GM23338 (cell line): ENCODE measurements around the gene FYN. TPM values are rescaled to one million over a fixed set of nuclear protein-coding genes. Genes with fewer than 3 reads are reported as not detected.

ENCODE experiments used
- ATAC-seq: fragments of 200-7000 bp; cut with Tn5 transposase; 3 replicates; pipeline ENCODE4 v1.9.1; 2020
- DNase-seq: peaks from one replicate; pipeline ENCODE4 v3.0.0-alpha.2; 2015; ENCODE audit warnings: low spot score
- H2AFZ ChIP-seq: fragments of 200-600 bp; sonication (generic); 2 replicates; pipeline ENCODE4 v1.8.0; 2016; ENCODE audit warnings: antibody characterized with exemption, mild to moderate bottlenecking, moderate library complexity
- H3F3A ChIP-seq: fragments of 200-600 bp; sonication (generic); replicated peaks from 2 replicates; pipeline ENCODE4 v1.8.0; 2017; ENCODE audit warnings: antibody characterized with exemption, mixed run types, low read depth
- H3K27ac ChIP-seq: fragments of 200-600 bp; sonication (generic); 2 replicates; pipeline ENCODE4 v1.6.1; 2016; ENCODE audit warnings: low read depth
- H3K27me3 ChIP-seq: fragments of 200-600 bp; sonication (generic); 2 replicates; pipeline ENCODE4 v1.8.0; 2016; ENCODE audit warnings: mild to moderate bottlenecking, mixed run types, moderate library complexity; ENCODE audit not compliant: insufficient read depth
- H3K36me3 ChIP-seq: fragments of 200-600 bp; sonication (generic); 2 replicates; pipeline ENCODE4 v1.8.0; 2016; ENCODE audit warnings: mild to moderate bottlenecking; ENCODE audit not compliant: insufficient read depth
- H3K4me1 ChIP-seq: fragments of 200-600 bp; sonication (generic); 2 replicates; pipeline ENCODE4 v1.8.0; 2016; ENCODE audit warnings: mild to moderate bottlenecking, moderate library complexity; ENCODE audit not compliant: insufficient read depth
- H3K4me2 ChIP-seq: fragments of 200-600 bp; sonication (generic); 2 replicates; pipeline ENCODE4 v1.7.1; 2017; ENCODE audit warnings: mixed run types
- H3K4me3 ChIP-seq: fragments of 200-600 bp; sonication (generic); 2 replicates; pipeline ENCODE4 v1.6.1; 2016; ENCODE audit warnings: mixed run types
- H3K79me2 ChIP-seq: fragments of 200-600 bp; sonication (generic); replicated peaks from 2 replicates; pipeline ENCODE4 v1.8.0; 2017; ENCODE audit warnings: mild to moderate bottlenecking; ENCODE audit not compliant: insufficient read depth
- H3K9me2 ChIP-seq: fragments of 200-600 bp; sonication (generic); 2 replicates; pipeline ENCODE4 v1.8.0; 2017; ENCODE audit not compliant: insufficient read depth
- H4K20me1 ChIP-seq: fragments of 200-600 bp; sonication (generic); replicated peaks from 2 replicates; pipeline ENCODE4 v1.8.0; 2017; ENCODE audit warnings: mild to moderate bottlenecking; ENCODE audit not compliant: insufficient read depth
- H3K27ac Mint-ChIP-seq: 2 replicates; pipeline ENCODE4 v1.8.0; 2020; ENCODE audit warnings: inconsistent platforms, mild to moderate bottlenecking, moderate library complexity, mixed read lengths
- H3K27me3 Mint-ChIP-seq: 3 replicates; pipeline ENCODE4 v1.8.0; 2022; ENCODE audit warnings: low read depth, mild to moderate bottlenecking, moderate library complexity, mixed read lengths, inconsistent platforms; ENCODE audit not compliant: insufficient read depth, poor library complexity
- H3K36me3 Mint-ChIP-seq: 3 replicates; pipeline ENCODE4 v1.8.0; 2021; ENCODE audit warnings: low read depth, mild to moderate bottlenecking, inconsistent platforms, moderate library complexity, mixed read lengths
- H3K4me1 Mint-ChIP-seq: 3 replicates; pipeline ENCODE4 v1.8.0; 2020; ENCODE audit warnings: mild to moderate bottlenecking, inconsistent platforms, mixed read lengths
- H3K4me3 Mint-ChIP-seq: 3 replicates; pipeline ENCODE4 v1.8.0; 2021; ENCODE audit warnings: moderate library complexity, mild to moderate bottlenecking, inconsistent platforms, mixed read lengths
- H3K9me3 Mint-ChIP-seq: 3 replicates; pipeline ENCODE4 v1.8.0; 2020; ENCODE audit warnings: moderate library complexity, mild to moderate bottlenecking, inconsistent platforms, mixed read lengths
- CREB1 ChIP-seq: fragments of 250-450 bp; sonication (Bioruptor Pico); IDR thresholded peaks from 2 replicates; pipeline ENCODE4 v1.5.0; 2020; ENCODE audit warnings: low read depth, mild to moderate bottlenecking, moderate library complexity
- EZH2 ChIP-seq: fragments of 200-600 bp; sonication (generic); IDR thresholded peaks from one replicate; pipeline ENCODE4 v1.8.0; 2017; ENCODE audit warnings: antibody characterized with exemption, mild to moderate bottlenecking, low read depth; ENCODE audit not compliant: unreplicated experiment
- EZH2phosphoT487 ChIP-seq: fragments of 200-600 bp; sonication (generic); IDR thresholded peaks from one replicate; pipeline ENCODE4 v1.8.1; 2018; ENCODE audit warnings: antibody characterized with exemption; ENCODE audit not compliant: unreplicated experiment
- POLR2AphosphoS5 ChIP-seq: IDR thresholded peaks from 2 replicates; pipeline ENCODE4 v1.6.1; 2016; ENCODE audit warnings: antibody characterized with exemption, low read depth
- STAT1 ChIP-seq: IDR thresholded peaks from one replicate; pipeline ENCODE4 v1.6.1; 2016; ENCODE audit warnings: antibody characterized with exemption; ENCODE audit not compliant: unreplicated experiment
- ZNF114 ChIP-seq: fragments of 250-450 bp; sonication (Bioruptor Pico); IDR thresholded peaks from 2 replicates; pipeline ENCODE4 v1.5.0; 2020; ENCODE audit warnings: mild to moderate bottlenecking, moderate library complexity
- ZNF331 ChIP-seq: fragments of 250-450 bp; sonication (Bioruptor Pico); IDR thresholded peaks from 2 replicates; pipeline ENCODE4 v1.5.0; 2020; ENCODE audit warnings: low read depth, mild to moderate bottlenecking, moderate library complexity
- polyA plus RNA-seq: library from polyadenylated mRNA; unstranded; fragments of >200 nt; fragmentation: Nextera tagmentation; extraction: Ambion mirVana; gene quantifications from 2 replicates; pipeline ENCODE4 v1.2.1, GENCODE V29; 2016
- total RNA-seq: library from RNA; depleted of rRNA; stranded (reverse); fragments of >200 nt; shearing (Covaris generic); gene quantifications from 2 replicates; pipeline ENCODE4 v1.2.3, GENCODE V29; 2014
- TF ChIP-seq, protein P1 (sequence below): fragments of 250-450 bp; sonication (Bioruptor Pico); IDR thresholded peaks from 2 replicates; pipeline ENCODE4 v1.5.0; 2020; ENCODE audit warnings: mild to moderate bottlenecking, moderate library complexity
- TF ChIP-seq, protein P2 (sequence below): IDR thresholded peaks from 2 replicates; pipeline ENCODE4 v1.6.1; 2016; ENCODE audit warnings: antibody characterized with exemption
- TF ChIP-seq, protein P3 (sequence below), 2 experiments: fragments of 200-600 bp in 1 of 2; sonication (generic) in 1 of 2; conservative IDR thresholded peaks; 2 replicates each; pipeline versions ENCODE4 v1.5.1 to v1.6.1; 2016 to 2017; ENCODE audit warnings: antibody characterized with exemption in 2 of 2, low read depth in 2 of 2, mild to moderate bottlenecking in 2 of 2, moderate library complexity in 1 of 2

The FYN gene
- total and polyA plus RNA-seq, 2 experiments from 2014 or later, result 46.8 to 143 TPM

DNA sequence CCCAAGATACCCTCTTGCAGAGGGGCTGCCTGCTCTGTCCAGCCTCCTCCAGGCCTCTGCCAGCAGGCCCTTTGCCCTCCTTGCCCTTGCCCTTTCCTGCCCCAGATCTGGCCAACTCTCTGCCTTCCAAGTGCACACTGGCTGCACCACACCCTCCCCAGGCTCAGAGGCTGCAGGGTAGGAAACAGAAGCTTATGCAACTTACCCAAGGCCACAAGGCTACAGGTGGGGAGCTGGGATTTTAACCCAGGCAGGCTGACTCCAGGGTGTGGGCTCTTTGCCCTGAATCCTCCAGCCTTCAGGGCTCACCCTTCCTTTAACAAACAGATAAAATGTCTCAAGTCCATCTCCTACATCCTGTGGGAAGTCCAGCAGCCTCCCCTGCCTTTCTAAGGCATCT lies 253.1 kb downstream of the FYN start (continued):
- TF ChIP-seq, protein P1, sequence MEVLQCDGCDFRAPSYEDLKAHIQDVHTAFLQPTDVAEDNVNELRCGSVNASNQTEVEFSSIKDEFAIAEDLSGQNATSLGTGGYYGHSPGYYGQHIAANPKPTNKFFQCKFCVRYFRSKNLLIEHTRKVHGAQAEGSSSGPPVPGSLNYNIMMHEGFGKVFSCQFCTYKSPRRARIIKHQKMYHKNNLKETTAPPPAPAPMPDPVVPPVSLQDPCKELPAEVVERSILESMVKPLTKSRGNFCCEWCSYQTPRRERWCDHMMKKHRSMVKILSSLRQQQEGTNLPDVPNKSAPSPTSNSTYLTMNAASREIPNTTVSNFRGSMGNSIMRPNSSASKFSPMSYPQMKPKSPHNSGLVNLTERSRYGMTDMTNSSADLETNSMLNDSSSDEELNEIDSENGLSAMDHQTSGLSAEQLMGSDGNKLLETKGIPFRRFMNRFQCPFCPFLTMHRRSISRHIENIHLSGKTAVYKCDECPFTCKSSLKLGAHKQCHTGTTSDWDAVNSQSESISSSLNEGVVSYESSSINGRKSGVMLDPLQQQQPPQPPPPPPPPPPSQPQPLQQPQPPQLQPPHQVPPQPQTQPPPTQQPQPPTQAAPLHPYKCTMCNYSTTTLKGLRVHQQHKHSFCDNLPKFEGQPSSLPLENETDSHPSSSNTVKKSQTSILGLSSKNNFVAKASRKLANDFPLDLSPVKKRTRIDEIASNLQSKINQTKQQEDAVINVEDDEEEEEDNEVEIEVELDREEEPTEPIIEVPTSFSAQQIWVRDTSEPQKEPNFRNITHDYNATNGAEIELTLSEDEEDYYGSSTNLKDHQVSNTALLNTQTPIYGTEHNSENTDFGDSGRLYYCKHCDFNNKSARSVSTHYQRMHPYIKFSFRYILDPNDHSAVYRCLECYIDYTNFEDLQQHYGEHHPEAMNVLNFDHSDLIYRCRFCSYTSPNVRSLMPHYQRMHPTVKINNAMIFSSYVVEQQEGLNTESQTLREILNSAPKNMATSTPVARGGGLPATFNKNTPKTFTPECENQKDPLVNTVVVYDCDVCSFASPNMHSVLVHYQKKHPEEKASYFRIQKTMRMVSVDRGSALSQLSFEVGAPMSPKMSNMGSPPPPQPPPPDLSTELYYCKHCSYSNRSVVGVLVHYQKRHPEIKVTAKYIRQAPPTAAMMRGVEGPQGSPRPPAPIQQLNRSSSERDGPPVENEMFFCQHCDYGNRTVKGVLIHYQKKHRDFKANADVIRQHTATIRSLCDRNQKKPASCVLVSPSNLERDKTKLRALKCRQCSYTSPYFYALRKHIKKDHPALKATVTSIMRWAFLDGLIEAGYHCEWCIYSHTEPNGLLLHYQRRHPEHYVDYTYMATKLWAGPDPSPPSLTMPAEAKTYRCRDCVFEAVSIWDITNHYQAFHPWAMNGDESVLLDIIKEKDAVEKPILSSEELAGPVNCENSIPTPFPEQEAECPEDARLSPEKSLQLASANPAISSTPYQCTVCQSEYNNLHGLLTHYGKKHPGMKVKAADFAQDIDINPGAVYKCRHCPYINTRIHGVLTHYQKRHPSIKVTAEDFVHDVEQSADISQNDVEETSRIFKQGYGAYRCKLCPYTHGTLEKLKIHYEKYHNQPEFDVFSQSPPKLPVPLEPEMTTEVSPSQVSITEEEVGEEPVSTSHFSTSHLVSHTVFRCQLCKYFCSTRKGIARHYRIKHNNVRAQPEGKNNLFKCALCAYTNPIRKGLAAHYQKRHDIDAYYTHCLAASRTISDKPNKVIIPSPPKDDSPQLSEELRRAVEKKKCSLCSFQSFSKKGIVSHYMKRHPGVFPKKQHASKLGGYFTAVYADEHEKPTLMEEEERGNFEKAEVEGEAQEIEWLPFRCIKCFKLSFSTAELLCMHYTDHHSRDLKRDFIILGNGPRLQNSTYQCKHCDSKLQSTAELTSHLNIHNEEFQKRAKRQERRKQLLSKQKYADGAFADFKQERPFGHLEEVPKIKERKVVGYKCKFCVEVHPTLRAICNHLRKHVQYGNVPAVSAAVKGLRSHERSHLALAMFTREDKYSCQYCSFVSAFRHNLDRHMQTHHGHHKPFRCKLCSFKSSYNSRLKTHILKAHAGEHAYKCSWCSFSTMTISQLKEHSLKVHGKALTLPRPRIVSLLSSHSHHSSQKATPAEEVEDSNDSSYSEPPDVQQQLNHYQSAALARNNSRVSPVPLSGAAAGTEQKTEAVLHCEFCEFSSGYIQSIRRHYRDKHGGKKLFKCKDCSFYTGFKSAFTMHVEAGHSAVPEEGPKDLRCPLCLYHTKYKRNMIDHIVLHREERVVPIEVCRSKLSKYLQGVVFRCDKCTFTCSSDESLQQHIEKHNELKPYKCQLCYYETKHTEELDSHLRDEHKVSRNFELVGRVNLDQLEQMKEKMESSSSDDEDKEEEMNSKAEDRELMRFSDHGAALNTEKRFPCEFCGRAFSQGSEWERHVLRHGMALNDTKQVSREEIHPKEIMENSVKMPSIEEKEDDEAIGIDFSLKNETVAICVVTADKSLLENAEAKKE, result no peak
- TF ChIP-seq EZH2, result no peak
- TF ChIP-seq, protein P2, sequence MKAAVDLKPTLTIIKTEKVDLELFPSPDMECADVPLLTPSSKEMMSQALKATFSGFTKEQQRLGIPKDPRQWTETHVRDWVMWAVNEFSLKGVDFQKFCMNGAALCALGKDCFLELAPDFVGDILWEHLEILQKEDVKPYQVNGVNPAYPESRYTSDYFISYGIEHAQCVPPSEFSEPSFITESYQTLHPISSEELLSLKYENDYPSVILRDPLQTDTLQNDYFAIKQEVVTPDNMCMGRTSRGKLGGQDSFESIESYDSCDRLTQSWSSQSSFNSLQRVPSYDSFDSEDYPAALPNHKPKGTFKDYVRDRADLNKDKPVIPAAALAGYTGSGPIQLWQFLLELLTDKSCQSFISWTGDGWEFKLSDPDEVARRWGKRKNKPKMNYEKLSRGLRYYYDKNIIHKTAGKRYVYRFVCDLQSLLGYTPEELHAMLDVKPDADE, result no peak

DNA sequence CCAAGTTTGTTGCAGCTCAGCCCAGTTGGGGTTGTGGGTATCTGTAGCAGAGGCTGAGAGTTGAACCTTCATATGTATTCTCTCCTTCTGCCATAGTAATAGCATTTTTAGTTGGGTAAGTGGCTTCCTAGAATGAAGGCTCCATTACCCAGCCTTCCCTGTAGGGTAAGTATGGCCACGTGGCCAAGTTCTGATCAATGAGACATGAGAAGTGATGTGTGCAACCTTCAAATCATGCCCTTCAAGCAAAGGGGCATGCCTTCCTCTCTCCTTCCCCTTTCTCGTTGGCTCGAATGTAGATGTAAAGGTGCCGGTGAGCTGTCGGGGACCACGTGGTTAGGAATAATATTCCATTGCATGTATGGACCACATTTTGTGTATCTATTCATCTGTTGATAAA lies 254.8 kb downstream of the FYN start:
- Mint-ChIP-seq H3K4me3 (no peak overlapping the region), H3K27ac (no peak overlapping the region), H3K27me3 (peaks cover 8% of the 10 kb centered on the region), H3K4me1 (peaks cover 15% of the 10 kb centered on the region), H3K36me3 (no peaks in the 10 kb centered on the region), H3K9me3 (no peaks in the 10 kb centered on the region)
- Histone ChIP-seq H3K4me1 (peaks cover 8% of the 10 kb centered on the region; the same call in 1 of the 2 replicates), H3K27me3 (no peaks in the 10 kb centered on the region), H2AFZ (no peak overlapping the region), H3K79me2 (no peaks in the 10 kb centered on the region), H3K4me2 (no peak overlapping the region), H3K36me3 (no peaks in the 10 kb centered on the region), H3K4me3 (no peak overlapping the region), H3K27ac (no peak overlapping the region), H3F3A (0 out of 2 replicates have a peak, but pooled peaks cover 6% of the 10 kb centered on the region), H3K9me2 (no peaks in the 10 kb centered on the region), H4K20me1 (no peaks in the 10 kb centered on the region)
- ATAC-seq (no peak), DNase-seq (no peak)
- TF ChIP-seq POLR2AphosphoS5, result no peak
- TF ChIP-seq EZH2phosphoT487, result no peak
- TF ChIP-seq STAT1, result no peak
- TF ChIP-seq, protein P3, sequence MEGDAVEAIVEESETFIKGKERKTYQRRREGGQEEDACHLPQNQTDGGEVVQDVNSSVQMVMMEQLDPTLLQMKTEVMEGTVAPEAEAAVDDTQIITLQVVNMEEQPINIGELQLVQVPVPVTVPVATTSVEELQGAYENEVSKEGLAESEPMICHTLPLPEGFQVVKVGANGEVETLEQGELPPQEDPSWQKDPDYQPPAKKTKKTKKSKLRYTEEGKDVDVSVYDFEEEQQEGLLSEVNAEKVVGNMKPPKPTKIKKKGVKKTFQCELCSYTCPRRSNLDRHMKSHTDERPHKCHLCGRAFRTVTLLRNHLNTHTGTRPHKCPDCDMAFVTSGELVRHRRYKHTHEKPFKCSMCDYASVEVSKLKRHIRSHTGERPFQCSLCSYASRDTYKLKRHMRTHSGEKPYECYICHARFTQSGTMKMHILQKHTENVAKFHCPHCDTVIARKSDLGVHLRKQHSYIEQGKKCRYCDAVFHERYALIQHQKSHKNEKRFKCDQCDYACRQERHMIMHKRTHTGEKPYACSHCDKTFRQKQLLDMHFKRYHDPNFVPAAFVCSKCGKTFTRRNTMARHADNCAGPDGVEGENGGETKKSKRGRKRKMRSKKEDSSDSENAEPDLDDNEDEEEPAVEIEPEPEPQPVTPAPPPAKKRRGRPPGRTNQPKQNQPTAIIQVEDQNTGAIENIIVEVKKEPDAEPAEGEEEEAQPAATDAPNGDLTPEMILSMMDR (conservative IDR thresholded peaks at IDR 0.05; ENCODE audit: low read depth in 2 of 2), result no peak
- no peak for TF ChIP-seq ZNF331
- no peak for TF ChIP-seq CREB1
- no peak for TF ChIP-seq ZNF114 (CRISPR knock-in tag)
